Upper lobe of left lung (tissue), 4 donors: Measurements from ENCODE around the gene IFT43.

Experiments
- EP300 ChIP-seq, 4 donors: sonication (generic); formaldehyde crosslinking; IDR thresholded peaks; one replicate each; pipeline ENCODE4 v1.5.1; 2017; ENCODE audit warnings: antibody characterized with exemption in 4 of 4, control low read depth in 2 of 4
- POLR2A ChIP-seq, 4 donors: fragments of 450-650 bp; IDR thresholded peaks; one replicate each; pipeline ENCODE4 v1.5.1; 2016 to 2017; ENCODE audit warnings: antibody characterized with exemption in 4 of 4, mild to moderate bottlenecking in 2 of 4
- POLR2AphosphoS5 ChIP-seq, 2 donors: sonication (generic); formaldehyde crosslinking; IDR thresholded peaks; one replicate each; pipeline ENCODE4 v1.5.1; 2017; ENCODE audit warnings: antibody characterized with exemption in 2 of 2
- TF ChIP-seq, protein P1 (sequence below), 6 experiments: fragments of 450-650 bp in 4 of 6; fragments of 200-600 bp in 2 of 6; sonication (generic) in 2 of 6; IDR thresholded peaks; one replicate each; pipeline ENCODE4 v1.5.1; 2016 to 2019; ENCODE audit warnings: antibody characterized with exemption in 6 of 6

DNA sequence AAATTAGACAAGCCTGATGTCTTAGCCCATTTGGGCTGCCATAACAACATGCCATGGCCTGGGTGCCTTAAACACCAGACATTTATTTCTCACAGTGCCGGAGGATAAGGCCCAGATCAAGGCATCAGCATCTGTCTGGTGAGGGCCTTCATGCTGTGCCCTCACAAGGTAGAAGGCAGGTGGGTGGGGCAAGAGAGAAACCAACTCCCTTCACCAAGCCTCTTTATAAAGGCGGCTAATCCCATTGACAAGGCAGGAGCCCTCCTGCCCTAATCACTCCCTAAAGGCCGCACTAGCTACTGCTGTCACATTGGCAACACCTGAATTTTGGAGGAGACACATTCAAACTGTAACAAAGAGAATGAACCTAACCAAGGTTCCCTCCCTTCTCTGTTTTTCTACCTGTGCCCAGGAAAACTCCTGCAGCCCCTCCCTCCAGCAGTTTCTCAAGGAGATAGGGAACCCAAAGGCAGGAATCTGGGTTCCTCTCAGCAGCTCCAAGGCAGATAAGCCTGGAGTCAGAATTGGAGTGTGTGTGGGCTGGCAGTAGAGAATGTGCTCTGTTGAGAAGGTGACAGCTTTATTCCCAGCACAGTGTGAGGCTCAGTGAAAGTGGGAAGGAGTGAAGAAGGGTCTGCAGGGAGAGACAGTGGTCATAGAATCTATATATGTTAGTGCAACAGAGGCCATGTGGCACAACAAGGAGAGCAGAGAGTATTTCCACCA is 144.5 kb downstream of the IFT43 start:
- TF ChIP-seq, protein P1, sequence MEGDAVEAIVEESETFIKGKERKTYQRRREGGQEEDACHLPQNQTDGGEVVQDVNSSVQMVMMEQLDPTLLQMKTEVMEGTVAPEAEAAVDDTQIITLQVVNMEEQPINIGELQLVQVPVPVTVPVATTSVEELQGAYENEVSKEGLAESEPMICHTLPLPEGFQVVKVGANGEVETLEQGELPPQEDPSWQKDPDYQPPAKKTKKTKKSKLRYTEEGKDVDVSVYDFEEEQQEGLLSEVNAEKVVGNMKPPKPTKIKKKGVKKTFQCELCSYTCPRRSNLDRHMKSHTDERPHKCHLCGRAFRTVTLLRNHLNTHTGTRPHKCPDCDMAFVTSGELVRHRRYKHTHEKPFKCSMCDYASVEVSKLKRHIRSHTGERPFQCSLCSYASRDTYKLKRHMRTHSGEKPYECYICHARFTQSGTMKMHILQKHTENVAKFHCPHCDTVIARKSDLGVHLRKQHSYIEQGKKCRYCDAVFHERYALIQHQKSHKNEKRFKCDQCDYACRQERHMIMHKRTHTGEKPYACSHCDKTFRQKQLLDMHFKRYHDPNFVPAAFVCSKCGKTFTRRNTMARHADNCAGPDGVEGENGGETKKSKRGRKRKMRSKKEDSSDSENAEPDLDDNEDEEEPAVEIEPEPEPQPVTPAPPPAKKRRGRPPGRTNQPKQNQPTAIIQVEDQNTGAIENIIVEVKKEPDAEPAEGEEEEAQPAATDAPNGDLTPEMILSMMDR (IDR thresholded peaks at IDR 0.05): no peak
- TF ChIP-seq POLR2AphosphoS5 (IDR thresholded peaks at IDR 0.05): no peak
- TF ChIP-seq EP300 (IDR thresholded peaks at IDR 0.05): no peak
- no peak for TF ChIP-seq POLR2A (IDR thresholded peaks at IDR 0.05)
